Superior temporal gyrus (tissue), 1 donor: ENCODE measurements around the gene RECK.

ENCODE experiments used
- DNase-seq: peaks from one replicate; pipeline ENCODE4 v3.0.0-alpha.2; 2016; ENCODE audit errors: extremely low spot score

The RECK gene

GRCh38 chr9:36138496-36138895 lies 101.8 kb downstream of the RECK start:
- no peak for DNase-seq

DNA sequence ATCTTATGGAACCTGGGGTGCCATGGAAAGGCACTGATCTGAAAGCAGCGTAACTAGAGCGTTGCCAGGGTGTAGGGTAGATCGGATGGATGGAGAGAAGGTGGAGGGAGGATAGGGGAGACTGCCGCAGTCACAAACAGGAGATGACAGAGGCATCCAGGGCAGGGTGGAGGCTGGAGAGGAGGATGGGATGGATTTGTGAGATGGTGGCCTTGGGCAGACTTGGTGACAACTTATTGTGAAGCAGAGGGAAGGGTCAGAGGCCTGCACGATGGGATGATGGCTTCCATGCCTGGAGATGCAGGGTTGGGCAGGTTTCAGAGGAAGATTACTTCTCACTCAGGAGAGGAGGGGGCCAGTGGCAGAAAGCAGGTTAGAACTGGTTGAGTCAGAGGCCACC lies 102.2 kb downstream of the RECK start:
- DNase-seq = no peak

GRCh38 chr9:36140086-36141084 lies 103.7 kb downstream of the RECK start:
- no peak for DNase-seq

GRCh38 chr9:36141288-36141687 lies 104.6 kb downstream of the RECK start:
- no peak for DNase-seq

- DNase-seq = no peak
Observed at GRCh38 chr9:36141761-36142160, 105.0 kb downstream of the RECK start.

GRCh38 chr9:36142510-36143244 lies 106.0 kb downstream of the RECK start:
- no peak for DNase-seq

DNA sequence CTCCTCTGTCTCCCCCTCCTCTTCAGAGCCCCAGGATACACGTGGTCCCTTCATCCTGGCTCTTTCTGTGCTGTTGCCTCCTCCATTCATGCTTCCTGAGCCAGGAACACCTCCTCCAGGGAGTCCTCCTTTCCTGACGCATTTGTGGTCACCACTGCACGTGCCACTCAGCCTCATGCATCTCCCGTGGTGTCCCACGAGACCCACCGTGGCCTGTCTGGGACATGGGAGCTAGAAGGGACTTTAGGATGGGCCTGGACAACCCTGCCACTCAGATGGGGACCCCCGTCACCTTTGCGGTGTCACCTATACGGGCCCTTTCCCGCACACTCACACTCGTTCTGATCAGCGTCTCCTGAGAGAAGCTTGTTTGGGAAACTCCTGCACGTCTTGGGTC lies 106.5 kb downstream of the RECK start:
- DNase-seq = no peak

DNA sequence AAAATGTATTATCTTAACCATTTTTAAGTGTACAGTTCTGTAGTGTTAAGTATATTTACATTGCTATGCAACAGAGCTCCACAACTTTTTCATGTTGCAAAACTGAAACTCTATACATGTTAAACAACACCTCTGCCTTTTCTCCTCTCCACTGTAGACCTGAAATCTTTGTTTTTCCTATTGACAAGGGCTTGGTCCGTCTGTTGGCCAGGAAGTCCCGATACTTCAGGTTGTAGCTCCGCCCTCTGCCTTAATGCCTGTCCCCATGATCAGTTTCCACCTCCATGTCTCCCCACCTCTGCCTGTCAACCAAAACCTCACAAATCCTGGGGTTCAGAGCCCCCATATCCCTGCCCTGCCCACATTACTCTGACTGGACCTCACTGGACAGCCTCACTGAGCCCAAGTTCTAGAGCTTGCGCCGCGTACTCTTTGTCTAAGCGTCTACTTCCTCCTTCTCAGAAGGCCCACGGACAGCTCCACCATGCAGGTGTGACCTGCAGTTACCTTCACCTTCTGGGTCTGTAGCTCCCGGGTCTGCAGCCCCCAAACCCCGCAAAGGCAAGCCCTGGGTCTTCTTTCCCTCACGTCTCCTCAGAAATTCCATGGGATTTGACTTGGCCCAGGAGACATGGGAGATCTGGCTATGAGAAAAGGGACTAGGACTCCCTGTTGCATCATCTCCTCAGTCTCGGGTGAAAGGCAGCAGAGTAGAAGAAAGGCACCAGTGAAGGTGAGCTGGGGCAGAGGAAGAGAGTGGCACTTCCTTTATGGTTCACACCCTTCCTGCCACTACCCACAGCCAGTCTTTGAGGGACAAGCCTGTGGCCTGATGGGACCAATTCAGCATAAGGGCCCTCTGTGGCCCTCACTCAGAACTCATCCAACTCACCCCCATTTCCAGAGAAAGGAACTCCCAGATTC lies 107.9 kb downstream of the RECK start:
- DNase-seq = no peak

- no peak for DNase-seq
Observed at GRCh38 chr9:36145970-36146369, 109.3 kb downstream of the RECK start.

- DNase-seq = no peak
Observed at GRCh38 chr9:36146651-36147050, 109.9 kb downstream of the RECK start.

- DNase-seq = no peak
Observed at GRCh38 chr9:36147441-36148175, 110.9 kb downstream of the RECK start.

DNA sequence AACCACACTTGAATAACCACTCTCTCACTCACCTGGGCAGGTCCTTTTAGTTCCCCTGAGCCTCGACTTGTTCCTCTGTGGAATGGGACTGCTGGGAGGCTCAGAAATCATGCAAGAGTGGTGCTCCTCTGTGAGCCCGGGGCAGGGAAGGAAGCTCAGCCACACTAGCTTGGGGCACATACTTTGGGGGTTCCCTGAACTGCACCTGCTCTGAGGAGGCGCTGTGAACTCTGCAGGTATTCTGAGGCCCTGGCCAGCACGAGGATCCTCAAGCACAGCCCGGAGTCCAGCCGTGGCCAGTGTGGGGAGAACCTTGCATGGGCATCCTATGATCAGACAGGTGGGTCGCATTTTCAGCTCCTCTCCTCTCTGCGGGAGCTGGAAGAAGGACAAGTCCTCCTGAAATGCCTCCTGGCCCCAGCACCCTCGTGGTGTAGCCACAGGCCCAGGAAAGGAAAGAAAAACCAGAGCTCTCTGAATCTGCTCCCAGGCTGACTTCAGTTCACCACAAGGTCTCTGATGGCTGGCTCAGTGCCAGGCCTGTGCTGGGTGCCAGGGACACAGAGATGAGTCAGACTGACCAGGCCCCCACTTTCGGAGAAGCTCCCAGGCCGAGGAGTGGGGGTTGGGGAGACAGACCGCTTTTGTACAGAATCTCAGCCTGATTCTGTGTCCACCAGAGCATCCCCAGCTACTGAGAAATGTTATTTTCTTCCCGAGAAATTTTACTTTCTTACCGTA lies 111.8 kb downstream of the RECK start:
- peak; percentile 98 for DNase-seq

DNA sequence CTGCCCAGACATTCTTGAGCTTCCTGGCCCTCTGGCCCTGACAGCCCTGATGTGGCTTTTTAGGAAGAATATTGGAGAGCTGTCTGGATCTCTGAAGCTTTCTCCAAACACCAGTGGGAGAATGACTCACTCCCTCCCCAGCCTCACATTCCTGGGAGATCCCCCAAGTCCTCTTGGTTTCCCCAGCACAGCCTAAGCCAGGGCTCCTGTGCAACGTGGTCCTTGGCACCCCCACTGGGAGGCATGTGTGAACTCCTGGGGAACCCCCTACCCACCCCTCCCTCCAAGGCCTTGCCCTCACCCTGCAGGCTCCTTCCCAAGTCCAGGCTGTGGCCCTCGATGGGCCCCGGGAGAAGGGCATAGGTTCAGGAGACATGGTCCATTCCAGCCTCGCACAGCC lies 112.5 kb downstream of the RECK start:
- DNase-seq = no peak

DNA sequence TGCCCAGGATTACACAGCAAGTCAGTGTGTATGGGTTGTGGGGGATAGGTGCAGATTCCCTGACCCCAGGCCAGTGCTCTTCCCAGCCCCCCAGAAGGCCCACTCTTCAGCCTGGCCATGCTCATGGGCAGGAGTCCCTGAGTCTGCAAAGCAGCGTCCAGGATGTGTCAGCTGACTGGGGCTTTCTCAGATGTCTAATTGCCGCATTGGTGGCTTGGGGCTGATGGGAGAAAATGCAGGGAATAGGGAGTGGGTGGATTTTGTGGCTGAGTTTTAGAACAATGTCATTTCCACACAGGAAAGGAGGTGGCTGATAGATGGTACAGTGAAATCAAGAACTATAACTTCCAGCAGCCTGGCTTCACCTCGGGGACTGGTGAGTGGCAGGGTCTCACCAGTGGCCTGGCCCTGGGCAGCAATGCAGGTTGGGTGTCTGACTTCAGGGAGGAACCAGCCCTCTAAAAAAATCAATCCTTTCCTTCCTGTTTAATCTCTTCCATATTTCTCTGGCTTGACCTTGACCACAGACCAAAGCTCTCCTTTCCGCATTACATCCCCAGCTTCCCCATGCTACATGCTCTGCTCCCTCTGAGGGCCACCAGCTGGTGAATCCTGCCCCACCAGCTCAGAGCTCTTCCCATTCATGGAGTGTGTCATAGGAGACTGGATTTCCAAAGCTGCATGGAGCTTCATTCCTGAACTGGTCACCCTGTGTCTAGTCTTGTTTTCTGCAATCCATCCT lies 114.0 kb downstream of the RECK start:
- no peak for DNase-seq

DNA sequence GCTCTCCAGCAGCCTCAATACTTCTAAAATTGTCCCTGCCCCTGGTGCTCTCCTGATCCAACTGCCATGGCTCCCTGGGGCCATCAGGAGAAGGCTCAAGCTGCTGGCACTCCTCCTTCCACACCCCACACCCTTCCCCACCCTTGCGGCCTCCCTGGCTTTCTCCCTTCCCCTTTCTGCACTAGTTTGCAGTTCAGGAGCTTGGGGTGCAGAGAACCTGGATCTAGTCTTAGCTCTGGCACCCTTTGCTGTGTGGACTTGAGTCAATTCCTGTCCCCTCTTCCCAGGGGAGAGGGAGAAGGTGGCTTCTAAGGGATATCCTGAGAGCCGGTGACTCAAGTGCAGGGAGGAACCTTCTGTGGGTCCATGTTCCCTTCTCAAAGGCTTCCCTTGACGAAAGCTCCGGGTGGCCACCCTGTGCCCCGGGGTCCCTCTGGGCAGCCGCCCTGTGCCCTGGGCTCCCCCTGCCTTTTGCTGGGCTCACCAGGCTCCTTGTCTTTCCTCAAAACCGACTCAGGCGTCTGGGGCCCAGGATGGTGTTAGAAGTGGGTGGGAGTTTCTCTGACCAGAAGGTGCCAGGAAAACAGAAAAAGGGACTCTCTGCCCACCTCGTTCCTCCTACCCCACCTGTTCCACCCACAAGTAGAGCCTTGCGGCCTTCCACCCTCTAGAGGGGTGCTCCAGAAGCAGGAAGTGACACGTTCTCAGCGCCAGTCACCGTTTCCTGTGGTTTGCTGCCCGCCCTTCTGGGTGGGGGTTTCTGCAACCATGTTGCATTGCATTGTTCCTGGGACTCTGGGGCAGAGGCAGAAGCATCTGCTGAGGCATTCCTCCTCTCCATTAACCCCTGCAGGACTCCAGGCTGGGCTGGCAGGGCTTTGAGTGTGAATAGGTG lies 114.8 kb downstream of the RECK start:
- DNase-seq = no peak

DNA sequence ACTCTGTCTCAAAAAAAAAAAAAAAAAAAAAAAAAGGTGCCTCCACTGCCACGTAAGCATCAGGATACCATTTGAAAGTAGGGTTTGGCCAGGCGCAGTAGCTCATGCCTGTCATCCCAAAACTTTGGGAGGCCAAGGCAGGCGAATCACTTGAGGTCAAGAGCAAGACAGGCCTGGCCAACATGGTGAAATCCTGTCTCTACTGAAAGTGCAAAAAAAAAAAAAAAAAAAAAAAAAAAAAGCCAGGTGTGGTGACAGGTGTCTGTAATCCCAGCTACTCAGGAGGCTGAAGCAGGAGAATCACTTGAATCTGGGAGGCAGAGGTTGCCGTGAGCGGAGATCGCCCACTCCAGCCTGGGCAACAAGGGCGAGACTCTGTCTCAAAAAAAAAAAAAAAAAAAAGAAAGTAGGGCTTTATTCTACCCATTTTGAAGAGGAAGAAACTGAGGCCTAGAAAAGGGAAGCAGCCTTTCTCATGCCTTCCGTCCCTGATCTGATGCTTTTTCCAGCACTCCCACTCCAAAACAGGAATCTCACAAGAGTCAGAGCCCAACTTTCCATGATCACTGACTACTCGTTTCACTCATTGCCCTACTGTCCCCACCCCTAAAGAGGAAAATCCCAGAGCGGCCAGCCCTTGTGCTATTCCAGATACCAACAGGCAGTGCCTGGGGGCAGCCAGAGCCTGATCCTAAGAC lies 116.2 kb downstream of the RECK start:
- no peak for DNase-seq

- no peak for DNase-seq
Observed at GRCh38 chr9:36153746-36154145, 117.0 kb downstream of the RECK start.
